MG63 (cell line): ENCODE data around the gene SNRNP70. TPM values are rescaled to one million over a fixed set of nuclear protein-coding genes. Genes with fewer than 3 reads are reported as not detected.
"Not testable (repeated sequence)": the region's sequence is repeated elsewhere in the genome, so short reads cannot be mapped to it uniquely, and the experiment has no call there.

ENCODE experiments used
- DNase-seq: peaks from one replicate; pipeline ENCODE4 v3.0.0-alpha.2; 2020
- H3K27me3 ChIP-seq: fragments of 250-450 bp; sonication (Bioruptor Pico); 2 replicates; pipeline ENCODE4 v1.5.1; 2020; ENCODE audit warnings: mild to moderate bottlenecking, moderate library complexity
- H3K36me3 ChIP-seq: fragments of 250-450 bp; sonication (Bioruptor Pico); 2 replicates; pipeline ENCODE4 v1.5.1; 2020; ENCODE audit warnings: mild to moderate bottlenecking, moderate library complexity
- H3K4me3 ChIP-seq: fragments of 250-450 bp; sonication (Bioruptor Pico); 2 replicates; pipeline ENCODE4 v1.5.1; 2020; ENCODE audit warnings: mild to moderate bottlenecking, moderate library complexity
- H3K9me3 ChIP-seq: fragments of 250-450 bp; sonication (Bioruptor Pico); 2 replicates; pipeline ENCODE4 v1.5.1; 2020; ENCODE audit warnings: mild to moderate bottlenecking, moderate library complexity
- total RNA-seq: library from RNA; depleted of rRNA; stranded (reverse); fragments of >200 nt; shearing (Covaris generic); gene quantifications from 2 replicates; pipeline ENCODE4 v1.2.3, GENCODE V29; 2014; ENCODE audit warnings: low replicate concordance

The SNRNP70 gene
- total RNA-seq, 1 experiment from 2014 or later, result 247 TPM

- H3K4me3 ChIP-seq, result no peak overlapping the region
- DNase-seq, result no peak
- H3K9me3 ChIP-seq, result no peaks in the 10 kb centered on the region
- H3K36me3 ChIP-seq, result no peaks in the 10 kb centered on the region
- no peaks in the 10 kb centered on the region for H3K27me3 ChIP-seq
Measured at GRCh38 chr19:49126575-49126974, 41.3 kb downstream of the SNRNP70 start.

GRCh38 chr19:49127225-49127624 is 42.0 kb downstream of the SNRNP70 start:
- H3K36me3 ChIP-seq, H3K9me3 ChIP-seq, H3K4me3 ChIP-seq, H3K27me3 ChIP-seq, DNase-seq: not testable (repeated sequence)

- H3K4me3 ChIP-seq, result peak overlapping the region; percentile 49
- H3K27me3 ChIP-seq, result no peaks in the 10 kb centered on the region
- peak; percentile 94 for DNase-seq
- H3K9me3 ChIP-seq, result no peaks in the 10 kb centered on the region
- no peaks in the 10 kb centered on the region for H3K36me3 ChIP-seq
Measured at GRCh38 chr19:49127674-49128544, 42.7 kb downstream of the SNRNP70 start.

GRCh38 chr19:49128545-49129237 is 43.4 kb downstream of the SNRNP70 start:
- H3K36me3 ChIP-seq, result no peaks in the 10 kb centered on the region
- H3K4me3 ChIP-seq, result peak overlapping the region; percentile 49
- H3K9me3 ChIP-seq, result no peaks in the 10 kb centered on the region
- no peak for DNase-seq
- no peaks in the 10 kb centered on the region for H3K27me3 ChIP-seq

- H3K9me3 ChIP-seq, result no peaks in the 10 kb centered on the region
- no peak for DNase-seq
- no peak overlapping the region for H3K4me3 ChIP-seq
Measured at GRCh38 chr19:49129238-49129583, 44.0 kb downstream of the SNRNP70 start.

DNA sequence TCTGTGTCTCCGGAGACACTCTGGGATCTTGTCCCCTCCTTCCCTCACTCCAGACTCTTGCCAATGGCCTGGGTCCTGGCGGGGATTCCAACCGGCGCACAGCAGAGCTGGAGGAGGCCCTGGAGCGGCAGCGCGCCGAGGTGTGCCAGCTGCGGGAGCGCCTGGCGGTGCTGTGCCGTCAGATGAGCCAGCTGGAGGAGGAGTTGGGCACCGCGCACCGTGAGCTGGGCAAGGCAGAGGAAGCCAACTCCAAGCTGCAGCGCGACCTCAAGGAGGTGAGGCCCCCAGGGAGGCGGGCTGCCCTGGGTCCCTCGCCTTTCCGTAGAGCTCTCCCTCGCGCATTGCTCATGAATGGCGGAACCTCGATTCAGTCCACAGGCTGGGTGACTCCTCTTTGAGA is 45.1 kb downstream of the SNRNP70 start:
- H3K36me3 ChIP-seq, result peaks cover under 1% of the 10 kb centered on the region; the same call in 1 of the 2 replicates
- peak; percentile 37 for DNase-seq
- no peak overlapping the region for H3K4me3 ChIP-seq
- H3K27me3 ChIP-seq, result no peaks in the 10 kb centered on the region
- no peaks in the 10 kb centered on the region for H3K9me3 ChIP-seq

More at GRCh38 chr19:49129238-49129583, 44.0 kb downstream of the SNRNP70 start:
- Histone ChIP-seq H3K36me3 (no peaks in the 10 kb centered on the region), H3K27me3 (no peaks in the 10 kb centered on the region)

DNA sequence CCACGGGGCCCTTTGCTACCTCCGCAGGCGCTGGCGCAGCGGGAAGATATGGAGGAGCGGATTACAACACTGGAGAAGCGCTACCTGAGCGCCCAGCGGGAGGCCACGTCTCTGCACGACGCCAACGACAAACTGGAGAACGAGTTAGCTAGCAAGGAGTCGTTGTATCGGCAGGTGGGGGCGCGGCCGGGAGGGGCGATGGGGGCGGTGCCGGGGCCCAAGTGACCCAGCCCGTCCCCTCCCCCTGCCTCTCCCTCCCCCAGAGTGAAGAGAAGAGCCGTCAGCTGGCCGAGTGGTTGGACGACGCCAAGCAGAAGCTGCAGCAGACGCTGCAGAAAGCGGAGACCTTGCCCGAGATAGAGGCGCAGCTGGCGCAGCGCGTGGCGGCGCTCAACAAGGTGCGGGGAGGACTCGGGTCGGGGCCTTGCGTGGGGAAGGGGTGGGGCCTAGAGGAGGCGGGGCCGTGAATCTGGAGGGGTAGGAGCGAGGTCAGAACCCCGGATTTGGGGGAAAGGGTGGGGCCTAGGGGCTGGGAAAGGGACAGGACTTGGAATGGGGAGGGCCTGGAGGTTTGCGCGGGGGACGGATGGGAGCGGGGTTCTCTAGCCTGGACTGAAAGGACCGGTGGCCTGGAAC is 47.8 kb downstream of the SNRNP70 start:
- Histone ChIP-seq H3K9me3 (0 out of 2 replicates have a peak, but pooled peaks cover 2% of the 10 kb centered on the region), H3K4me3 (no peak overlapping the region), H3K27me3 (no peaks in the 10 kb centered on the region), H3K36me3 (peaks cover 3% of the 10 kb centered on the region; the same call in 1 of the 2 replicates)
- DNase-seq, result no peak

- H3K4me3 ChIP-seq, result no peak overlapping the region
- H3K9me3 ChIP-seq, result 0 out of 2 replicates have a peak, but pooled peaks cover 2% of the 10 kb centered on the region
- no peak for DNase-seq
- H3K27me3 ChIP-seq, result no peaks in the 10 kb centered on the region
- H3K36me3 ChIP-seq, result peaks cover 3% of the 10 kb centered on the region; the same call in 1 of the 2 replicates
Measured at GRCh38 chr19:49133621-49134454, 48.6 kb downstream of the SNRNP70 start.

DNA sequence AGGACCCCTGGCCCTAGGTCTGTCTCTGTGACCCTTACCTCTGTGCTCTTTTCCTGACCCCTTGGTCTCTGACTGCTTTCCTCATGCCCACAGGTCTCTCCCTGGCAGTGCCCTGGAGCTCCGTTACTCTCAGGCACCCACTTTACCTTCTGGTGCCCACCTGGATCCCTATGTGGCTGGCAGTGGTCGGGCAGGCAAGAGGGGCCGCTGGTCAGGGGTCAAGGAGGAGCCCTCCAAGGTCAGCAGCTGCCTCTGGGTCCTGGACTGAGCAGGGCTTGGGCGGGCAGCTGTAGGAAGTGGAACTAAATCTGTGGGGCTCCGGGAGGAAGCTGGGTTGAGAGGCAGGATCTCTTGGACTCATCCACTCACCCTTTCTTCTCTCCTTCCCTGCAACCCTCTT is 50.4 kb downstream of the SNRNP70 start:
- no peak for DNase-seq
- H3K36me3 ChIP-seq, result peaks cover 3% of the 10 kb centered on the region; the same call in 1 of the 2 replicates
- no peaks in the 10 kb centered on the region for H3K27me3 ChIP-seq
- H3K9me3 ChIP-seq, result 0 out of 2 replicates have a peak, but pooled peaks cover 2% of the 10 kb centered on the region
- H3K4me3 ChIP-seq, result no peak overlapping the region

DNA sequence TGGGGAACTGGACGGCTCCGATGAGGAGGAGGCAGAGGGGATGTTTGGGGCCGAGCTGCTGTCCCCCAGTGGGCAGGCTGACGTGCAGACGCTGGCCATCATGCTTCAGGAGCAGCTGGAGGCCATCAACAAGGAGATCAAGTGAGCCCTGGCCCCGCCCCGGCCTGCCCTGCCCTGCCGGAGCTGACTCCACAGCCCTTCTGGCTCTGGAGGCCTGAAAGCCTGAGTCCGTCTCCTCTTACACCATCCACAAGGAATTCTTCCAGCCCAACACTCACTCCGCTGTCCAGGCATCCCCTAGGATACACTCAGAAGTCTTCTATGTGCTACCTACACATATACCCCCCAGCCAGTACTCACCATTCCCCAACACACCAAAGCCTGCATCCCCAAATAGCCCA is 51.5 kb downstream of the SNRNP70 start:
- DNase-seq, result no peak
- H3K4me3 ChIP-seq, result no peak overlapping the region
- 0 out of 2 replicates have a peak, but pooled peaks cover 2% of the 10 kb centered on the region for H3K9me3 ChIP-seq
- peaks cover 3% of the 10 kb centered on the region; the same call in 1 of the 2 replicates for H3K36me3 ChIP-seq
- H3K27me3 ChIP-seq, result no peaks in the 10 kb centered on the region

DNA sequence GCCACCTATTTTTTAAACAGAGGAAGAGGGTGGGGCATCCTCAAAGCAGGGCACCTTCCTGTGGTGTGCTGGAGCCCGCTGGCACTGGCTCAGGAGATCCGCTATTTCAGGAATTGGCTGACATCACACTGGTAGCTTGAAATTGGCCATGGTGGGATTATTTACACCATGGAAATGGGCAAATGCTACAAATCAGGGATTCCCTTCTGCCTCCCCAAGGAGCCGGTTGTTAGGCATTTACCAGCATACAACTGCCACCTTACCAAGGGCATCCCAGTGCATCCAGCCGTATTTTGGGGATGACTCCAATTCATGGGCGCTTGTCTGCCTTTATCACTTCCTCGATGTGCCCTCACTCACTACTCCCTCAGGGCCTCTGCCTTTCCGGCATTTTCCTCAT is 55.7 kb downstream of the SNRNP70 start:
- Histone ChIP-seq H3K4me3 (no peak overlapping the region), H3K27me3 (no peaks in the 10 kb centered on the region), H3K9me3 (no peaks in the 10 kb centered on the region), H3K36me3 (no peaks in the 10 kb centered on the region)
- no peak for DNase-seq

DNA sequence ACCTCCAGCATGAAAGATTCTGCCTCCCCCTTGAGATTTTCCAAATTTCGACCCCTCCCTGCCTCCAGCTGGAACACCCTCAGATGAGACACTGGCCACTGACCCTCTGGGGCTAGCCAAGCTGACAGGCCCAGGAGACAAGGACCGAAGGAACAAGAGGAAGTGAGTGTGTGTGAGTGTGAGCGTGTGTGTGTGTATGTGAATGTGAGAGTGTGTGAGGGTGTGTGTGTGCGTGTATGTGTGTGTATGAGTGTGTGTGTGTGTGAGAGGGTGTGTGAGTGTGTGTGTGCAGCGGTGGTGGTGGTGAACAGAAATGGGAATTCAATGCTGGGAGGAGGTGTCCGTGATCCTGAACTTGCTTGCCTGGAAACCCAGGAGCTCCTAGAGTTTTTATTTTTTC is 56.1 kb downstream of the SNRNP70 start:
- no peaks in the 10 kb centered on the region for H3K9me3 ChIP-seq
- no peak overlapping the region for H3K4me3 ChIP-seq
- no peaks in the 10 kb centered on the region for H3K27me3 ChIP-seq
- DNase-seq, result no peak
- no peaks in the 10 kb centered on the region for H3K36me3 ChIP-seq

DNA sequence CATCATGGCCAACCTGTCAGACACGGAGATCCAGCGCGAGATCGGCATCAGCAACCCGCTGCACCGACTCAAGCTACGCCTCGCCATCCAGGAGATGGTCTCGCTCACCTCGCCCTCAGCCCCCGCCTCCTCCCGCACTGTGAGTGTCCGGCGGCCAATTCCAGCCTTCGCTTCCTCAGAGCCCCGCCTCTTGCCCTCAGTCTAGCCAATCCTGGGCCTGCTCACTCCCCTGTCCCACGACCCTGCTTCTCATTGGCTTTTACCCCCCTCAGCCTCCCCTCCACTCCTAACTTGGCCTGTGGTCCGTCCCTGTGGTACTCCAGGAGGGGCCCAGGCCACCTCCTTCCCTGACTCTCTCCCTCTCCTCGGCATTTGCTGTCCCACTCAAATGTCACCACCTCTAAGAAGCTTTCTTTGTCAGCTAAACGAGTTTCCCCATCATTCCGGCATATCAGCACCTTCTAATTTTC is 57.6 kb downstream of the SNRNP70 start:
- peak overlapping the region; percentile 45 for H3K4me3 ChIP-seq
- DNase-seq, result peak; percentile 96
- H3K9me3 ChIP-seq, result no peaks in the 10 kb centered on the region
- no peaks in the 10 kb centered on the region for H3K27me3 ChIP-seq
- no peaks in the 10 kb centered on the region for H3K36me3 ChIP-seq

- H3K9me3 ChIP-seq, result no peaks in the 10 kb centered on the region
- H3K4me3 ChIP-seq, result peak overlapping the region; percentile 5; the same call in 1 of the 2 replicates
- no peaks in the 10 kb centered on the region for H3K27me3 ChIP-seq
- DNase-seq, result peak; percentile 67
- H3K36me3 ChIP-seq, result no peaks in the 10 kb centered on the region
Measured at GRCh38 chr19:49145573-49146407, 60.5 kb downstream of the SNRNP70 start.

DNA sequence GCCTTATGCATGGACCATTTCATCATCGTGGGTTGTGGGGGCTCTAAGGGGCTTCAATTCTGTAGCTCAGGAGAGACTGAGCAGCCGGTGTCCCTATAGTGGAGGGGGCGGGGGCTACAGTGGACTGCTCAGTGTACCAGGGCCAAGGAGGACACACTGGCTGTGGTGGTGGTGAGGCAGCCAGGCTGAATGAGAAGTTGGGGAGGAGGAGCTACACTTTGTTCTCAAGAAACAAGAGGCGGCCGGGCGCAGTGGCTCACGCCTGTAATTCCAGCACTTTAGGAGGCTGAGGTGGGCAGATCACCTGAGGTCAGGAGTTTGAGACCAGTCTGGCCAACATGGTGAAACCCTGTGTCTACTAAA is 61.1 kb downstream of the SNRNP70 start:
- not testable (repeated sequence) for H3K27me3 ChIP-seq

More for the DNA sequence above, 61.1 kb downstream of the SNRNP70 start:
- H3K9me3 ChIP-seq, DNase-seq, H3K4me3 ChIP-seq, H3K36me3 ChIP-seq: not testable (repeated sequence)
